HepG2 (cell line): ENCODE measurements around the gene DTNA. TPM values are rescaled to one million over a fixed set of nuclear protein-coding genes. Genes with fewer than 3 reads are reported as not detected.
A peak's percentile ranks its signal among the peaks of the same experiment; 100 is the strongest.

Experiments used
- CEBPG ChIP-seq: IDR thresholded peaks from 2 replicates; pipeline ENCODE4 v1.6.1; 2016
- E2F5 ChIP-seq: sonication (generic); formaldehyde crosslinking; conservative IDR thresholded peaks from 2 replicates; pipeline ENCODE4 v1.4.0; 2020; ENCODE audit warnings: missing genetic modification reagents
- ETV5 ChIP-seq: IDR thresholded peaks from 2 replicates; pipeline ENCODE4 v1.6.1; 2018; ENCODE audit warnings: missing biosample characterization, missing genetic modification reagents, inconsistent platforms, borderline replicate concordance
- IRF2 ChIP-seq: IDR thresholded peaks from 2 replicates; pipeline ENCODE4 v1.6.1; 2018; ENCODE audit warnings: missing genetic modification reagents, missing compliant biosample characterization
- KLF15 ChIP-seq: sonication (generic); formaldehyde crosslinking; IDR thresholded peaks from 2 replicates; pipeline ENCODE4 v1.8.1; 2023; ENCODE audit warnings: borderline replicate concordance, mild to moderate bottlenecking, inconsistent platforms, missing genetic modification reagents, mixed read lengths
- KLF6 ChIP-seq: IDR thresholded peaks from 2 replicates; pipeline ENCODE4 v1.8.0; 2016; ENCODE audit warnings: missing biosample characterization, missing genetic modification reagents
- MEF2D ChIP-seq: sonication (generic); formaldehyde crosslinking; IDR thresholded peaks from 2 replicates; pipeline ENCODE4 v1.5.1; 2020; ENCODE audit warnings: mild to moderate bottlenecking, missing genetic modification reagents
- MIER2 ChIP-seq: IDR thresholded peaks from 2 replicates; pipeline ENCODE4 v1.6.1; 2016; ENCODE audit warnings: missing biosample characterization, missing genetic modification reagents
- MTF2 ChIP-seq: sonication (generic); formaldehyde crosslinking; IDR thresholded peaks from 2 replicates; pipeline ENCODE4 v1.5.0; 2020; ENCODE audit warnings: missing genetic modification reagents, borderline replicate concordance
- NCOA5 ChIP-seq: sonication (generic); formaldehyde crosslinking; IDR thresholded peaks from 2 replicates; pipeline ENCODE4 v1.4.0; 2020; ENCODE audit warnings: missing genetic modification reagents
- PHF21A ChIP-seq: sonication (generic); formaldehyde crosslinking; IDR thresholded peaks from 2 replicates; pipeline ENCODE4 v1.5.0; 2020; ENCODE audit warnings: mild to moderate bottlenecking, missing genetic modification reagents
- PLRG1 ChIP-seq: fragments of 450-650 bp; conservative IDR thresholded peaks from 2 replicates; pipeline ENCODE4 v1.6.1; 2016
- RFXAP ChIP-seq: sonication (generic); formaldehyde crosslinking; IDR thresholded peaks from 2 replicates; pipeline ENCODE4 v1.4.0; 2020; ENCODE audit warnings: missing genetic modification reagents, borderline replicate concordance
- SCMH1 ChIP-seq: sonication (generic); formaldehyde crosslinking; IDR thresholded peaks from 2 replicates; pipeline ENCODE4 v1.9.0; 2021; ENCODE audit warnings: missing genetic modification reagents, mild to moderate bottlenecking, borderline replicate concordance
- SIN3A ChIP-seq: IDR thresholded peaks from 2 replicates; pipeline ENCODE4 v1.6.1; 2011; ENCODE audit warnings: low read depth, mild to moderate bottlenecking, control low read depth, low read length, borderline replicate concordance
- SKI ChIP-seq: fragments of 450-650 bp; IDR thresholded peaks from one replicate; pipeline ENCODE4 v1.6.1; 2018; ENCODE audit warnings: mild to moderate bottlenecking; ENCODE audit not compliant: partially characterized antibody
- SP1 ChIP-seq, 2 experiments: fragments of 450-650 bp in 1 of 2; sonication (generic) in 1 of 2; formaldehyde crosslinking in 1 of 2; IDR thresholded peaks; 2 replicates each; pipeline versions ENCODE4 v1.4.0 to v1.6.1; 2016 to 2020; ENCODE audit warnings: missing genetic modification reagents in 1 of 2
- SUZ12 ChIP-seq: fragments of 150-350 bp; IDR thresholded peaks from 2 replicates; pipeline ENCODE4 v1.6.1; 2014; ENCODE audit warnings: low read depth, low read length
- ZBTB7A ChIP-seq: sonication (generic); formaldehyde crosslinking; IDR thresholded peaks from 2 replicates; pipeline ENCODE4 v1.8.0; 2022; ENCODE audit warnings: mild to moderate bottlenecking, missing genetic modification reagents
- ZC3H13 ChIP-seq: sonication (generic); formaldehyde crosslinking; IDR thresholded peaks from 2 replicates; pipeline ENCODE4 v1.8.1; 2023; ENCODE audit warnings: mild to moderate bottlenecking, missing genetic modification reagents, moderate library complexity
- ZFAT ChIP-seq: sonication (generic); formaldehyde crosslinking; conservative IDR thresholded peaks from 2 replicates; pipeline ENCODE4 v1.8.1; 2023; ENCODE audit warnings: missing genetic modification reagents, inconsistent platforms
- ZNF331 ChIP-seq: sonication (generic); formaldehyde crosslinking; IDR thresholded peaks from 2 replicates; pipeline ENCODE4 v1.4.0; 2020; ENCODE audit warnings: missing genetic modification reagents
- ZNF629 ChIP-seq: sonication (generic); formaldehyde crosslinking; conservative IDR thresholded peaks from 2 replicates; pipeline ENCODE4 v1.5.0; 2020; ENCODE audit warnings: missing genetic modification reagents
- ZSCAN20 ChIP-seq: sonication (generic); formaldehyde crosslinking; IDR thresholded peaks from 2 replicates; pipeline ENCODE4 v1.4.0; 2020; ENCODE audit warnings: missing genetic modification reagents, mild to moderate bottlenecking, borderline replicate concordance
- polyA plus RNA-seq, 8 experiments: library from polyadenylated mRNA; depleted of rRNA in 3 of 8; stranded (reverse) in 7 of 8; unstranded in 1 of 8; fragments of >200 nt; fragmentation: Illumina TruSeq in 4 of 8; extraction: Trizol in 4 of 8; gene quantifications; 2 replicates each; pipeline versions ENCODE4 v1.2.1 to v1.2.3, GENCODE V29; 2011 to 2016; ENCODE audit warnings: low read depth in 4 of 8, missing spikeins in 1 of 8, mixed read lengths in 1 of 8; ENCODE audit not compliant: insufficient read depth in 1 of 8
- total RNA-seq, 5 experiments: library from RNA; depleted of rRNA; stranded (reverse); fragments of >200 nt; fragmentation: Illumina TruSeq; extraction: Trizol; gene quantifications; 2 replicates each; pipeline ENCODE4 v1.2.3, GENCODE V29; 2016; ENCODE audit warnings: low read depth in 1 of 5
- TF ChIP-seq, protein P1 (sequence below): sonication (generic); formaldehyde crosslinking; IDR thresholded peaks from 2 replicates; pipeline ENCODE4 v1.9.0; 2021; ENCODE audit warnings: missing genetic modification reagents, mild to moderate bottlenecking, borderline replicate concordance
- TF ChIP-seq, protein P2 (sequence below): sonication (generic); formaldehyde crosslinking; IDR thresholded peaks from 2 replicates; pipeline ENCODE4 v1.4.0; 2020; ENCODE audit warnings: missing genetic modification reagents, borderline replicate concordance

The DTNA gene
- total and polyA plus RNA-seq, 2 of the 13 experiments (the other 11 are each of a cell fraction or from before 2014, with no cell fraction given), result 8.5 to 29.0 TPM

- TF ChIP-seq, protein P1, sequence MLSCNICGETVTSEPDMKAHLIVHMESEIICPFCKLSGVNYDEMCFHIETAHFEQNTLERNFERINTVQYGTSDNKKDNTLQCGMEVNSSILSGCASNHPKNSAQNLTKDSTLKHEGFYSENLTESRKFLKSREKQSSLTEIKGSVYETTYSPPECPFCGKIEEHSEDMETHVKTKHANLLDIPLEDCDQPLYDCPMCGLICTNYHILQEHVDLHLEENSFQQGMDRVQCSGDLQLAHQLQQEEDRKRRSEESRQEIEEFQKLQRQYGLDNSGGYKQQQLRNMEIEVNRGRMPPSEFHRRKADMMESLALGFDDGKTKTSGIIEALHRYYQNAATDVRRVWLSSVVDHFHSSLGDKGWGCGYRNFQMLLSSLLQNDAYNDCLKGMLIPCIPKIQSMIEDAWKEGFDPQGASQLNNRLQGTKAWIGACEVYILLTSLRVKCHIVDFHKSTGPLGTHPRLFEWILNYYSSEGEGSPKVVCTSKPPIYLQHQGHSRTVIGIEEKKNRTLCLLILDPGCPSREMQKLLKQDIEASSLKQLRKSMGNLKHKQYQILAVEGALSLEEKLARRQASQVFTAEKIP (CRISPR knock-in tag), result no peak
- TF ChIP-seq MTF2 (CRISPR knock-in tag), result no peak
- no peak for TF ChIP-seq E2F5
- peak; percentile 73; the same call in 1 of the 2 replicates for TF ChIP-seq IRF2 (CRISPR knock-in tag)
- TF ChIP-seq SKI, result no peak
- TF ChIP-seq ETV5, result peak; percentile 9; the same call in 1 of the 2 replicates
- 0 out of 2 replicates have a peak, but pooled peaks have one; percentile 15 for TF ChIP-seq CEBPG
- no peak for TF ChIP-seq SCMH1 (CRISPR knock-in tag)
- TF ChIP-seq ZFAT (CRISPR knock-in tag), result no peak
- TF ChIP-seq SIN3A, result no peak
- TF ChIP-seq SP1 (IDR thresholded peaks at IDR 0.05), result no peak
- TF ChIP-seq SP1 (CRISPR knock-in tag; IDR thresholded peaks at IDR 0.05), result no peak
- TF ChIP-seq ZSCAN20 (CRISPR knock-in tag), result no peak
- TF ChIP-seq KLF6 (CRISPR knock-in tag), result peak; percentile 67; the same call in 1 of the 2 replicates
- TF ChIP-seq SUZ12, result no peak
- TF ChIP-seq ZNF331 (CRISPR knock-in tag), result peak; percentile 74
- peak; percentile 78 for TF ChIP-seq PHF21A
- TF ChIP-seq PLRG1, result no peak
- TF ChIP-seq, protein P2, sequence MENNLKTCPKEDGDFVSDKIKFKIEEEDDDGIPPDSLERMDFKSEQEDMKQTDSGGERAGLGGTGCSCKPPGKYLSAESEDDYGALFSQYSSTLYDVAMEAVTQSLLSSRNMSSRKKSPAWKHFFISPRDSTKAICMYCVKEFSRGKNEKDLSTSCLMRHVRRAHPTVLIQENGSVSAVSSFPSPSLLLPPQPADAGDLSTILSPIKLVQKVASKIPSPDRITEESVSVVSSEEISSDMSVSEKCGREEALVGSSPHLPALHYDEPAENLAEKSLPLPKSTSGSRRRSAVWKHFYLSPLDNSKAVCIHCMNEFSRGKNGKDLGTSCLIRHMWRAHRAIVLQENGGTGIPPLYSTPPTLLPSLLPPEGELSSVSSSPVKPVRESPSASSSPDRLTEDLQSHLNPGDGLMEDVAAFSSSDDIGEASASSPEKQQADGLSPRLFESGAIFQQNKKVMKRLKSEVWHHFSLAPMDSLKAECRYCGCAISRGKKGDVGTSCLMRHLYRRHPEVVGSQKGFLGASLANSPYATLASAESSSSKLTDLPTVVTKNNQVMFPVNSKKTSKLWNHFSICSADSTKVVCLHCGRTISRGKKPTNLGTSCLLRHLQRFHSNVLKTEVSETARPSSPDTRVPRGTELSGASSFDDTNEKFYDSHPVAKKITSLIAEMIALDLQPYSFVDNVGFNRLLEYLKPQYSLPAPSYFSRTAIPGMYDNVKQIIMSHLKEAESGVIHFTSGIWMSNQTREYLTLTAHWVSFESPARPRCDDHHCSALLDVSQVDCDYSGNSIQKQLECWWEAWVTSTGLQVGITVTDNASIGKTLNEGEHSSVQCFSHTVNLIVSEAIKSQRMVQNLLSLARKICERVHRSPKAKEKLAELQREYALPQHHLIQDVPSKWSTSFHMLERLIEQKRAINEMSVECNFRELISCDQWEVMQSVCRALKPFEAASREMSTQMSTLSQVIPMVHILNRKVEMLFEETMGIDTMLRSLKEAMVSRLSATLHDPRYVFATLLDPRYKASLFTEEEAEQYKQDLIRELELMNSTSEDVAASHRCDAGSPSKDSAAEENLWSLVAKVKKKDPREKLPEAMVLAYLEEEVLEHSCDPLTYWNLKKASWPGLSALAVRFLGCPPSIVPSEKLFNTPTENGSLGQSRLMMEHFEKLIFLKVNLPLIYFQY (CRISPR knock-in tag), result no peak
- no peak for TF ChIP-seq MIER2 (CRISPR knock-in tag)
- TF ChIP-seq ZC3H13 (CRISPR knock-in tag), result no peak
- TF ChIP-seq NCOA5 (CRISPR knock-in tag), result no peak
- TF ChIP-seq ZNF629, result 0 out of 2 replicates have a peak, but pooled peaks have one; percentile 26
- TF ChIP-seq RFXAP (CRISPR knock-in tag), result no peak
- TF ChIP-seq KLF15 (CRISPR knock-in tag), result no peak
- peak; percentile 75 for TF ChIP-seq MEF2D (CRISPR knock-in tag)
- no peak for TF ChIP-seq ZBTB7A (CRISPR knock-in tag)
These were observed 218.1 kb downstream of the DTNA start (continued) for GRCh38 chr18:34928088-34928753.
